GM12891 (cell line): Measurements from ENCODE around the gene WDR91.

Experiments used
- POLR2A ChIP-seq: IDR thresholded peaks from 2 replicates; pipeline ENCODE4 v1.6.1; 2011; ENCODE audit warnings: low read depth, low read length, control low read depth
- POLR2AphosphoS5 ChIP-seq: IDR thresholded peaks from 2 replicates; pipeline ENCODE4 v1.6.1; 2011; ENCODE audit warnings: low read depth, low read length, control low read depth
- POU2F2 ChIP-seq: IDR thresholded peaks from 2 replicates; pipeline ENCODE4 v1.6.1; 2011; ENCODE audit warnings: low read depth, mild to moderate bottlenecking, control low read depth, low read length, moderate library complexity
- SPI1 ChIP-seq: IDR thresholded peaks from 2 replicates; pipeline ENCODE4 v1.6.1; 2011; ENCODE audit warnings: low read depth, low read length, control low read depth
- TAF1 ChIP-seq: IDR thresholded peaks from 2 replicates; pipeline ENCODE4 v1.6.1; 2011; ENCODE audit warnings: low read depth, low read length, control low read depth

GRCh38 chr7:135240441-135240840 lies 29.1 kb upstream of the WDR91 start:
- TF ChIP-seq TAF1 = no peak
- no peak for TF ChIP-seq POLR2AphosphoS5
- TF ChIP-seq POLR2A = no peak
- no peak for TF ChIP-seq SPI1
- no peak for TF ChIP-seq POU2F2
